Loucy (cell line): ENCODE measurements around the gene CDC37L1.
A peak's percentile ranks its signal among the peaks of the same experiment; 100 is the strongest.

Experiments
- H2AFZ ChIP-seq: fragments of 200-600 bp; sonication (generic); 2 replicates; pipeline ENCODE4 v1.6.0; 2016; ENCODE audit warnings: antibody characterized with exemption, mild to moderate bottlenecking, low read length, moderate library complexity
- H3F3A ChIP-seq: fragments of 200-600 bp; 2 replicates; pipeline ENCODE4 v1.6.0; 2016; ENCODE audit warnings: antibody characterized with exemption, low read depth, mild to moderate bottlenecking
- H3K27me3 ChIP-seq: fragments of 200-600 bp; sonication (generic); 2 replicates; pipeline ENCODE4 v1.6.1; 2014; ENCODE audit warnings: low read length, mild to moderate bottlenecking; ENCODE audit not compliant: insufficient read depth, poor library complexity, severe bottlenecking
- H3K36me3 ChIP-seq: fragments of 200-600 bp; sonication (generic); 2 replicates; pipeline ENCODE4 v1.6.1; 2016; ENCODE audit warnings: low read length; ENCODE audit not compliant: insufficient read depth
- H3K4me1 ChIP-seq: fragments of 200-600 bp; sonication (generic); 2 replicates; pipeline ENCODE4 v1.5.1; 2014; ENCODE audit warnings: low read length, mild to moderate bottlenecking; ENCODE audit not compliant: insufficient read depth, poor library complexity, severe bottlenecking
- H3K4me2 ChIP-seq: fragments of 200-600 bp; sonication (generic); 2 replicates; pipeline ENCODE4 v1.6.0; 2014; ENCODE audit warnings: antibody characterized with exemption, low read length, low read depth, mild to moderate bottlenecking; ENCODE audit not compliant: poor library complexity, severe bottlenecking
- H3K4me3 ChIP-seq: fragments of 200-600 bp; sonication (generic); 2 replicates; pipeline ENCODE4 v1.5.1; 2014; ENCODE audit warnings: low read length, mild to moderate bottlenecking, mixed read lengths; ENCODE audit not compliant: poor library complexity, severe bottlenecking
- H3K79me2 ChIP-seq: fragments of 200-600 bp; sonication (generic); 2 replicates; pipeline ENCODE4 v1.6.1; 2014; ENCODE audit warnings: low read length; ENCODE audit not compliant: insufficient read depth
- H3K9ac ChIP-seq: fragments of 200-600 bp; sonication (generic); 2 replicates; pipeline ENCODE4 v1.6.0; 2014; ENCODE audit warnings: mild to moderate bottlenecking, low read depth, low read length, moderate library complexity; ENCODE audit not compliant: poor library complexity, severe bottlenecking
- H3K9me2 ChIP-seq: fragments of 200-600 bp; sonication (generic); replicated peaks from 2 replicates; pipeline ENCODE4 v1.6.1; 2016; ENCODE audit warnings: low read depth, low read length, mixed read lengths
- H3K9me3 ChIP-seq: fragments of 200-600 bp; sonication (generic); 2 replicates; pipeline ENCODE4 v1.6.1; 2014; ENCODE audit warnings: mild to moderate bottlenecking, antibody characterized with exemption, low read length, low read depth; ENCODE audit not compliant: insufficient read depth
- H4K20me1 ChIP-seq: fragments of 200-600 bp; sonication (generic); 2 replicates; pipeline ENCODE4 v1.6.0; 2014; ENCODE audit warnings: antibody characterized with exemption, low read length, mild to moderate bottlenecking; ENCODE audit not compliant: insufficient read depth, poor library complexity, severe bottlenecking
- CTCF ChIP-seq: fragments of 200-600 bp; sonication (generic); conservative IDR thresholded peaks from 2 replicates; pipeline ENCODE4 v1.5.1; 2014; ENCODE audit warnings: mild to moderate bottlenecking, antibody characterized with exemption, low read length
- EZH2phosphoT487 ChIP-seq: fragments of 200-600 bp; IDR thresholded peaks from 2 replicates; pipeline ENCODE4 v1.6.1; 2018; ENCODE audit warnings: antibody characterized with exemption, mild to moderate bottlenecking, moderate library complexity, borderline replicate concordance

The CDC37L1 gene

GRCh38 chr9:4740638-4741364 is 61.4 kb downstream of the CDC37L1 start, which contains the start of gene AK3:
TSS of gene AK3 (minus strand) at chr9:4741202. CDS start at chr9:4741087, 115 bp downstream.
- Histone ChIP-seq H3K36me3 (no peaks in the 10 kb centered on the region), H3F3A (peaks cover 5% of the 10 kb centered on the region; the same call in 1 of the 2 replicates), H3K9me3 (no peaks in the 10 kb centered on the region), H3K4me2 (peak within 1 kb of the TSS; percentile 78), H3K4me1 (peaks cover 30% of the 10 kb centered on the region), H3K9me2 (no peaks in the 10 kb centered on the region), H2AFZ (peak within 1 kb of the TSS; percentile 91), H3K79me2 (peaks cover 44% of the 10 kb centered on the region), H3K9ac (peak within 1 kb of the TSS; percentile 92), H4K20me1 (peaks cover 22% of the 10 kb centered on the region), H3K4me3 (peak within 1 kb of the TSS; percentile 90), H3K27me3 (no peaks in the 10 kb centered on the region)
- no peak for TF ChIP-seq EZH2phosphoT487
- no peak; the same call in 1 of the 2 replicates for TF ChIP-seq CTCF

- H3K9me3 ChIP-seq, result no peaks in the 10 kb centered on the region
- H3K9me2 ChIP-seq, result no peaks in the 10 kb centered on the region
- H3K4me2 ChIP-seq, result peak overlapping the region; percentile 78
- peaks cover 24% of the 10 kb centered on the region for H3K4me1 ChIP-seq
- peak overlapping the region; percentile 91 for H2AFZ ChIP-seq
- H4K20me1 ChIP-seq, result peaks cover 22% of the 10 kb centered on the region
- H3K36me3 ChIP-seq, result no peaks in the 10 kb centered on the region
- H3K79me2 ChIP-seq, result peaks cover 37% of the 10 kb centered on the region
- peak overlapping the region; percentile 92 for H3K9ac ChIP-seq
- H3K27me3 ChIP-seq, result no peaks in the 10 kb centered on the region
- H3K4me3 ChIP-seq, result peak overlapping the region; percentile 90
- no peak for TF ChIP-seq CTCF
- no peak for TF ChIP-seq EZH2phosphoT487
- H3F3A ChIP-seq, result peaks cover 5% of the 10 kb centered on the region; the same call in 1 of the 2 replicates
These were observed 62.2 kb downstream of the CDC37L1 start for GRCh38 chr9:4741365-4742089.

- peaks cover 5% of the 10 kb centered on the region; the same call in 1 of the 2 replicates for H3F3A ChIP-seq
- no peaks in the 10 kb centered on the region for H3K36me3 ChIP-seq
- H3K9me3 ChIP-seq, result no peaks in the 10 kb centered on the region
- no peak overlapping the region for H3K4me3 ChIP-seq
- H3K4me1 ChIP-seq, result peaks cover 23% of the 10 kb centered on the region
- H3K9ac ChIP-seq, result no peak overlapping the region
- no peak overlapping the region; the same call in 1 of the 2 replicates for H2AFZ ChIP-seq
- no peak overlapping the region for H3K4me2 ChIP-seq
- no peak for TF ChIP-seq CTCF
- TF ChIP-seq EZH2phosphoT487, result no peak
- peaks cover 30% of the 10 kb centered on the region for H3K79me2 ChIP-seq
- H3K9me2 ChIP-seq, result no peaks in the 10 kb centered on the region
- H4K20me1 ChIP-seq, result peaks cover 20% of the 10 kb centered on the region
- no peaks in the 10 kb centered on the region for H3K27me3 ChIP-seq
These were observed 62.9 kb downstream of the CDC37L1 start for GRCh38 chr9:4742246-4742645.
